H9 (cell line): Measurements from ENCODE around the gene C1orf198. TPM values are rescaled to one million over a fixed set of nuclear protein-coding genes. Genes with fewer than 3 reads are reported as not detected.

Source experiments
- DNase-seq: peaks from one replicate; pipeline ENCODE4 v3.0.0-alpha.2; 2017
- H2AFZ ChIP-seq: one replicate; pipeline ENCODE4 v1.6.1; 2013; ENCODE audit warnings: mild to moderate bottlenecking, low read length, control low read depth, moderate library complexity
- H2AK5ac ChIP-seq: 2 replicates; pipeline ENCODE4 v1.6.1; 2013; ENCODE audit warnings: low read length, control low read depth, mixed read lengths; ENCODE audit not compliant: insufficient read length
- H2BK120ac ChIP-seq: one replicate; pipeline ENCODE4 v1.6.1; 2013; ENCODE audit warnings: low read depth, mild to moderate bottlenecking, low read length, control low read depth, inconsistent platforms; ENCODE audit not compliant: poor library complexity, severe bottlenecking
- H2BK12ac ChIP-seq: 2 replicates; pipeline ENCODE4 v1.6.1; 2013; ENCODE audit warnings: low read length, control low read depth, mixed read lengths, low read depth; ENCODE audit not compliant: insufficient read length
- H2BK15ac ChIP-seq: 2 replicates; pipeline ENCODE4 v1.6.1; 2013; ENCODE audit warnings: low read depth, low read length, control low read depth
- H2BK20ac ChIP-seq: one replicate; pipeline ENCODE4 v1.6.1; 2013; ENCODE audit warnings: low read depth, mild to moderate bottlenecking, low read length, control low read depth, inconsistent platforms; ENCODE audit not compliant: poor library complexity, severe bottlenecking
- H2BK5ac ChIP-seq: 2 replicates; pipeline ENCODE4 v1.6.1; 2013; ENCODE audit warnings: low read length, control low read depth, mixed read lengths; ENCODE audit not compliant: insufficient read length
- H3K14ac ChIP-seq: 2 replicates; pipeline ENCODE4 v1.6.1; 2013; ENCODE audit warnings: low read length, control low read depth; ENCODE audit not compliant: insufficient read depth
- H3K18ac ChIP-seq: 2 replicates; pipeline ENCODE4 v1.6.1; 2013; ENCODE audit warnings: low read depth, mild to moderate bottlenecking, mixed read lengths, low read length, control low read depth; ENCODE audit not compliant: insufficient read length
- H3K23ac ChIP-seq: 2 replicates; pipeline ENCODE4 v1.6.1; 2013; ENCODE audit warnings: low read length, control low read depth, mixed read lengths, low read depth; ENCODE audit not compliant: insufficient read length
- H3K23me2 ChIP-seq: 2 replicates; pipeline ENCODE4 v1.6.1; 2013; ENCODE audit warnings: low read depth, mild to moderate bottlenecking, mixed read lengths, low read length, control low read depth; ENCODE audit not compliant: insufficient read length, poor library complexity, severe bottlenecking
- H3K27ac ChIP-seq: 2 replicates; pipeline ENCODE4 v1.5.1; 2013; ENCODE audit warnings: low read length, control low read depth, mixed read lengths, low read depth; ENCODE audit not compliant: insufficient read length
- H3K27me3 ChIP-seq: 2 replicates; pipeline ENCODE4 v1.6.1; 2013; ENCODE audit warnings: low read length, control low read depth, inconsistent platforms; ENCODE audit not compliant: insufficient read depth
- H3K4ac ChIP-seq: 2 replicates; pipeline ENCODE4 v1.6.1; 2013; ENCODE audit warnings: low read depth, mild to moderate bottlenecking, control low read depth, inconsistent platforms, low read length, moderate library complexity
- H3K4me1 ChIP-seq: 2 replicates; pipeline ENCODE4 v1.6.1; 2013; ENCODE audit warnings: low read length, control low read depth, inconsistent platforms; ENCODE audit not compliant: insufficient read depth
- H3K4me2 ChIP-seq: 2 replicates; pipeline ENCODE4 v1.6.1; 2013; ENCODE audit warnings: low read length, control low read depth, mixed read lengths; ENCODE audit not compliant: insufficient read length, insufficient read depth
- H3K56ac ChIP-seq: 2 replicates; pipeline ENCODE4 v1.6.1; 2013; ENCODE audit warnings: low read depth, mild to moderate bottlenecking, mixed read lengths, low read length, control low read depth; ENCODE audit not compliant: insufficient read length
- H3K79me1 ChIP-seq: 2 replicates; pipeline ENCODE4 v1.6.1; 2013; ENCODE audit warnings: low read depth, mild to moderate bottlenecking, moderate library complexity, low read length, control low read depth, inconsistent platforms; ENCODE audit not compliant: insufficient read depth, poor library complexity, severe bottlenecking
- H3K79me2 ChIP-seq: 2 replicates; pipeline ENCODE4 v1.6.1; 2013; ENCODE audit warnings: low read length, control low read depth, inconsistent platforms; ENCODE audit not compliant: insufficient read depth
- H3K9ac ChIP-seq: 2 replicates; pipeline ENCODE4 v1.6.1; 2013; ENCODE audit warnings: low read length, control low read depth, mixed read lengths; ENCODE audit not compliant: insufficient read length; ENCODE audit errors: extremely low read depth
- H3K9me3 ChIP-seq: one replicate; pipeline ENCODE4 v1.6.1; 2013; ENCODE audit warnings: low read depth, low read length, inconsistent platforms; ENCODE audit not compliant: control insufficient read depth
- H3T11ph ChIP-seq: one replicate; pipeline ENCODE4 v1.6.1; 2013; ENCODE audit warnings: mild to moderate bottlenecking, low read length, control low read depth, inconsistent platforms
- H4K20me1 ChIP-seq: one replicate; pipeline ENCODE4 v1.6.1; 2013; ENCODE audit not compliant: control insufficient read depth, insufficient read length, insufficient read depth
- H4K5ac ChIP-seq: 2 replicates; pipeline ENCODE4 v1.6.1; 2013; ENCODE audit warnings: low read depth, mild to moderate bottlenecking, mixed read lengths, low read length, control low read depth; ENCODE audit not compliant: insufficient read length
- H4K8ac ChIP-seq: replicated peaks from 2 replicates; pipeline ENCODE4 v1.6.1; 2013; ENCODE audit warnings: low read length, control low read depth, mixed read lengths, low read depth; ENCODE audit not compliant: insufficient read length
- H4K91ac ChIP-seq: 2 replicates; pipeline ENCODE4 v1.6.1; 2013; ENCODE audit warnings: low read depth, mild to moderate bottlenecking, moderate library complexity, mixed read lengths, low read length, control low read depth; ENCODE audit not compliant: insufficient read length
- H3K27ac Mint-ChIP-seq, 3 experiments: 2 replicates in 2 of 3; 3 replicates in 1 of 3; pipeline ENCODE4 v1.8.0; 2020 to 2021; ENCODE audit warnings: mixed read lengths in 3 of 3, mild to moderate bottlenecking in 1 of 3, moderate library complexity in 1 of 3
- H3K27me3 Mint-ChIP-seq: 2 replicates; pipeline ENCODE4 v1.8.0; 2021; ENCODE audit warnings: low read depth, mild to moderate bottlenecking, moderate library complexity, mixed read lengths
- H3K36me3 Mint-ChIP-seq, 3 experiments: 2 replicates in 2 of 3; 3 replicates in 1 of 3; pipeline ENCODE4 v1.8.0; 2020 to 2021; ENCODE audit warnings: low read depth in 3 of 3, mixed read lengths in 3 of 3; ENCODE audit not compliant: insufficient read depth in 1 of 3
- H3K4me1 Mint-ChIP-seq, 2 experiments: 2 replicates each; pipeline ENCODE4 v1.8.0; 2020; ENCODE audit warnings: mixed read lengths in 2 of 2
- H3K4me3 Mint-ChIP-seq, 2 experiments: 2 replicates in 1 of 2; 3 replicates in 1 of 2; pipeline ENCODE4 v1.8.0; 2020 to 2021; ENCODE audit warnings: mild to moderate bottlenecking in 2 of 2, mixed read lengths in 2 of 2, moderate library complexity in 1 of 2
- H3K9me3 Mint-ChIP-seq, 2 experiments: 2 replicates in 1 of 2; 3 replicates in 1 of 2; pipeline ENCODE4 v1.8.0; 2020; ENCODE audit warnings: mild to moderate bottlenecking in 2 of 2, mixed read lengths in 2 of 2, moderate library complexity in 1 of 2
- CTCF ChIP-seq: fragments of 200-600 bp; sonication (generic); conservative IDR thresholded peaks from 3 replicates; pipeline ENCODE4 v1.8.0; 2021; ENCODE audit warnings: antibody characterized with exemption, mild to moderate bottlenecking
- WGBS: extraction: QIAGEN DNeasy Blood & Tissue Kit; methylation state at CpG from one replicate; pipeline ENCODE4 v1.1.7; 2013; ENCODE audit warnings: missing lambda C conversion rate, low lambda C conversion rate, mixed read lengths; ENCODE audit not compliant: insufficient read length; ENCODE audit errors: extremely low coverage; 5-methylcytosine and 5-hydroxymethylcytosine counted together
- total RNA-seq: library from RNA; stranded (reverse); gene quantifications from 2 replicates; pipeline ENCODE4 v1.2.1, GENCODE V29; 2021

The C1orf198 gene
- total RNA-seq, 1 experiment from 2014 or later, result 28.9 TPM

GRCh38 chr1:230834292-230834691 is 34.0 kb downstream of the C1orf198 start:
- Histone ChIP-seq H3K23me2 (no peaks in the 10 kb centered on the region), H3K9me3 (no peaks in the 10 kb centered on the region), H3K4me2 (no peak overlapping the region), H3K79me1 (no peaks in the 10 kb centered on the region), H2BK120ac (no peak overlapping the region), H3K9ac (no peak overlapping the region), H3T11ph (no peak overlapping the region), H3K79me2 (no peaks in the 10 kb centered on the region), H2BK12ac (no peak overlapping the region), H4K91ac (no peak overlapping the region), H4K20me1 (no peaks in the 10 kb centered on the region), H2BK15ac (no peak overlapping the region), H4K5ac (no peak overlapping the region), H3K14ac (no peak overlapping the region), H2BK20ac (no peak overlapping the region), H2AFZ (no peak overlapping the region), H3K27ac (no peak overlapping the region), H2BK5ac (no peak overlapping the region), H3K4ac (no peak overlapping the region), H2AK5ac (no peak overlapping the region), H3K27me3 (no peaks in the 10 kb centered on the region), H3K18ac (no peak overlapping the region), H3K23ac (no peak overlapping the region), H3K56ac (no peak overlapping the region), H3K4me1 (no peaks in the 10 kb centered on the region), H4K8ac (no peak overlapping the region)
- Mint-ChIP-seq H3K36me3 (peaks cover 4 to 18% (median 12%) of the 10 kb centered on the region in 3 experiments; a peak in 5 of 7 replicates), H3K4me3 (no peak overlapping the region), H3K27ac (no peak overlapping the region), H3K9me3 (no peaks in the 10 kb centered on the region), H3K27me3 (peaks cover 9% of the 10 kb centered on the region), H3K4me1 (no peaks in the 10 kb centered on the region)
- TF ChIP-seq CTCF, result no peak
- DNase-seq, result no peak
- no CpG with 5 or more reads among the region's 3 CpGs for WGBS
